Kidney (tissue), 14 donors: ENCODE data around the gene STRN3. TPM values are rescaled to one million over a fixed set of nuclear protein-coding genes. Genes with fewer than 3 reads are reported as not detected.
"Not testable (repeated sequence)": the region's sequence is repeated elsewhere in the genome, so short reads cannot be mapped to it uniquely, and the experiment has no call there.

Experiments used
- DNase-seq, 5 donors: peaks; one replicate each; pipeline ENCODE4 v3.0.0-alpha.2; 2013 to 2020
- FAIRE-seq: peaks from 2 replicates; lab custom pipeline; 2012; peaks lifted over from hg19 to GRCh38; lab: Jason Lieb, UNC
- H3K27ac ChIP-seq, 2 donors: one replicate each; pipeline ENCODE4 v1.7.0; 2013; ENCODE audit warnings: low read depth in 2 of 2, low read length in 2 of 2, inconsistent platforms in 1 of 2
- H3K27me3 ChIP-seq: one replicate; pipeline ENCODE4 v1.7.1; 2013; ENCODE audit warnings: low read length, inconsistent platforms; ENCODE audit not compliant: control insufficient read depth, insufficient read depth
- H3K36me3 ChIP-seq, 3 donors: one replicate each; pipeline versions ENCODE4 v1.7.0 to v1.7.1; 2013; ENCODE audit warnings: low read length in 3 of 3, control low read depth in 1 of 3, inconsistent platforms in 1 of 3; ENCODE audit not compliant: insufficient read depth in 3 of 3, control insufficient read depth in 2 of 3
- H3K4me1 ChIP-seq, 3 donors: one replicate each; pipeline versions ENCODE4 v1.7.0 to v1.7.1; 2013; ENCODE audit warnings: low read length in 3 of 3, inconsistent platforms in 1 of 3, low read depth in 1 of 3; ENCODE audit not compliant: control insufficient read depth in 2 of 3, insufficient read depth in 2 of 3
- H3K4me3 ChIP-seq, 3 donors: one replicate each; pipeline versions ENCODE4 v1.7.0 to v1.8.1; 2013; ENCODE audit warnings: low read length in 3 of 3, control low read depth in 1 of 3, inconsistent platforms in 1 of 3
- H3K9ac ChIP-seq, 3 donors: one replicate each; pipeline versions ENCODE4 v1.7.0 to v1.7.1; 2013; ENCODE audit warnings: low read length in 3 of 3, control low read depth in 1 of 3, inconsistent platforms in 1 of 3
- H3K9me3 ChIP-seq, 3 donors: one replicate each; pipeline versions ENCODE4 v1.7.0 to v1.7.1; 2013; ENCODE audit warnings: low read length in 3 of 3, control low read depth in 1 of 3, inconsistent platforms in 1 of 3; ENCODE audit not compliant: control insufficient read depth in 2 of 3, insufficient read depth in 1 of 3
- intact Hi-C: fragments of 100-400 bp; cut with DNase I; formaldehyde crosslinking; loops from one replicate; pipeline ENCODE4 v1.11.1; 2022
- polyA plus RNA-seq: library from polyadenylated mRNA; stranded (reverse); fragments of 350-450 nt; fragmentation: Illumina TruSeq; extraction: RNeasy Lipid Tissue Mini Kit (QIAGEN cat#74804); gene quantifications from one replicate; pipeline ENCODE4 v1.2.3, GENCODE V29; 2014; ENCODE audit warnings: low read depth, low replicate concordance; ENCODE audit not compliant: insufficient read depth
- total RNA-seq: library from RNA; stranded (reverse); fragmentation: NEBNext Ultra II Directional; extraction: Animal tissue kit (Norgen Biotek cat#: 25700); gene quantifications from one replicate; pipeline ENCODE4 v1.2.1, GENCODE V29; 2021
- TF ChIP-seq, protein P1 (sequence below): IDR thresholded peaks from 3 replicates; pipeline ENCODE4 v1.5.1; 2012; ENCODE audit warnings: mild to moderate bottlenecking, moderate library complexity, borderline replicate concordance; ENCODE audit not compliant: insufficient read depth; ENCODE audit errors: extremely low read depth
- donor health status: control.
- donor health status: control.
- donor health status: control.
- donor health status: control.
- donor health status: control.
- donor health status: DM: yes; HTN: yes; CAD: no.
- donor health status: Normal renal cell carcinoma (clear cell type).

STRN3 gene
- total and polyA plus RNA-seq, 2 donors from 2014 or later: 10.6 to 52.9 TPM

- DNase-seq (no peak), FAIRE-seq (no peak)
- Histone ChIP-seq H3K9me3 (no peaks in the 10 kb centered on the region), H3K9ac (no peak overlapping the region), H3K36me3 (no peaks in the 10 kb centered on the region), H3K27me3 (no peaks in the 10 kb centered on the region), H3K4me3 (no peak overlapping the region), H3K27ac (no peak overlapping the region), H3K4me1 (no peaks in the 10 kb centered on the region)
- TF ChIP-seq, protein P1, sequence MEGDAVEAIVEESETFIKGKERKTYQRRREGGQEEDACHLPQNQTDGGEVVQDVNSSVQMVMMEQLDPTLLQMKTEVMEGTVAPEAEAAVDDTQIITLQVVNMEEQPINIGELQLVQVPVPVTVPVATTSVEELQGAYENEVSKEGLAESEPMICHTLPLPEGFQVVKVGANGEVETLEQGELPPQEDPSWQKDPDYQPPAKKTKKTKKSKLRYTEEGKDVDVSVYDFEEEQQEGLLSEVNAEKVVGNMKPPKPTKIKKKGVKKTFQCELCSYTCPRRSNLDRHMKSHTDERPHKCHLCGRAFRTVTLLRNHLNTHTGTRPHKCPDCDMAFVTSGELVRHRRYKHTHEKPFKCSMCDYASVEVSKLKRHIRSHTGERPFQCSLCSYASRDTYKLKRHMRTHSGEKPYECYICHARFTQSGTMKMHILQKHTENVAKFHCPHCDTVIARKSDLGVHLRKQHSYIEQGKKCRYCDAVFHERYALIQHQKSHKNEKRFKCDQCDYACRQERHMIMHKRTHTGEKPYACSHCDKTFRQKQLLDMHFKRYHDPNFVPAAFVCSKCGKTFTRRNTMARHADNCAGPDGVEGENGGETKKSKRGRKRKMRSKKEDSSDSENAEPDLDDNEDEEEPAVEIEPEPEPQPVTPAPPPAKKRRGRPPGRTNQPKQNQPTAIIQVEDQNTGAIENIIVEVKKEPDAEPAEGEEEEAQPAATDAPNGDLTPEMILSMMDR: no peak
- intact Hi-C loops: no loop called here
These were observed 21.3 kb upstream of the STRN3 start for GRCh38 chr14:31047503-31047902.

DNA sequence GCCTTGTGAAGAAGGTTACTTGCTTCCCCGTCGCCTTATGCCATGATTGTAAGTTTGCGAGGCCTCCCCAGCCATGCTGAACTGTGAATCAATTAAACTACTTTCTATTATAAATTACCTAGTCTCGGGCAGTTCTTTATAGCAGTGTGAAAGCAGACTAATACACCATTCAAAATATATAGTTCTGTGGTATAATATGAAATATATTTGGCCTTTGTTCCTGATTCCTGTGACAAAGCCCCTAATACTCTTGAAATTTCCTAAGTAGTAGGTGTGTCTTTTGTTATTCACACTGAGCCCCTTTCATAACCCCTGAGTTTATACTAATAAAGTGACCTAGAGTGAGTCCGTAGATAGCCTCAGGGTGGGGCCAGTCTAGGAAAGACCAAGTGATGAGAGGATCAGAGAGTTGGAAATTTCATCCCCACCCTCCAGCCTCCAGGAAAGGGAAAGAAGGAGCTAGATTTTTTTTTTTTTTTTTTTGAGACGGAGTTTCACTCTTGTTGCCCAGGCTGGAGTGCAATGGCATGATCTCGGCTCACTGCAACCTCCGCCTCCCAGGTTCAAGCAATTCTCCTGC is 19.4 kb upstream of the STRN3 start:
- DNase-seq (no peak), FAIRE-seq (no peak)
- TF ChIP-seq, protein P1: no peak
- no peaks in the 10 kb centered on the region for H3K9me3 ChIP-seq
- no peaks in the 10 kb centered on the region for H3K4me1 ChIP-seq
- intact Hi-C loops: no loop called here
- no peak overlapping the region for H3K4me3 ChIP-seq
- no peak overlapping the region for H3K9ac ChIP-seq
- H3K36me3 ChIP-seq: no peaks in the 10 kb centered on the region
- no peaks in the 10 kb centered on the region for H3K27me3 ChIP-seq
- H3K27ac ChIP-seq: no peak overlapping the region

- FAIRE-seq (no peak), DNase-seq (no peak)
- Histone ChIP-seq H3K9ac (no peak overlapping the region), H3K4me3 (no peak overlapping the region), H3K4me1 (no peaks in the 10 kb centered on the region), H3K9me3 (no peaks in the 10 kb centered on the region), H3K36me3 (no peaks in the 10 kb centered on the region), H3K27me3 (no peaks in the 10 kb centered on the region), H3K27ac (no peak overlapping the region)
- TF ChIP-seq, protein P1: no peak
- intact Hi-C loops: no loop called here
These were observed 17.2 kb upstream of the STRN3 start for GRCh38 chr14:31043379-31043778.

DNA sequence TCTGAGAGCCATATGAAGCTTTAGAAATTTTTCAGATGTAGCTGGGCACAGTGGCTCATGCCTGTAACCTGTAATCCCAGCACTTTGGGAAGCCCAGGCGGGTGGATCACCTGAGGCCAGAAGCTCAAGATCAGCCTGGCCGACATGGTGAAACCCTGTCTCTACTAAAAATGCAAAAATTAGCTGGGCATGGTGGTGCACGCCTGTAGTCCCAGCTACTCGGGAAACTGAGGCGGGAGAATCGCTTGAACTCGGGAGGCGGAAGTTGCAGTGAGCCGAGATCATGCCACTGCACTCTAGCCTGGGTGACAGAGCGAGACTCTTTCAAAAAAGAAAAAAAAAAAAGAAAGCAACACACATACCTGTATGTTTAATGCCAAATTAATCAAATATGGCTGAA is 16.7 kb upstream of the STRN3 start:
- FAIRE-seq, H3K4me3 ChIP-seq, H3K9ac ChIP-seq, H3K27ac ChIP-seq, H3K9me3 ChIP-seq, H3K36me3 ChIP-seq, H3K27me3 ChIP-seq, intact Hi-C loops, H3K4me1 ChIP-seq, DNase-seq: not testable (repeated sequence)
